Measurements from ENCODE around the gene TMEM45A.
"Not testable (repeated sequence)": the region's sequence is repeated elsewhere in the genome, so short reads cannot be mapped to it uniquely, and the experiment has no call there.

TMEM45A gene

GRCh38 chr3:100536093-100536492, 43.7 kb downstream of the TMEM45A start:
- DNase-seq, result no peak

- no peak for DNase-seq
Measured at GRCh38 chr3:100537646-100538338, 45.4 kb downstream of the TMEM45A start.

GRCh38 chr3:100538339-100538706, 45.9 kb downstream of the TMEM45A start:
- no peak for DNase-seq

- no peak for DNase-seq
Measured at GRCh38 chr3:100540791-100541334, 48.4 kb downstream of the TMEM45A start.

GRCh38 chr3:100541428-100541827, 49.0 kb downstream of the TMEM45A start:
- not testable (repeated sequence) for DNase-seq

GRCh38 chr3:100545371-100545770, 53.0 kb downstream of the TMEM45A start:
- no peak for DNase-seq

GRCh38 chr3:100546020-100546744, 53.8 kb downstream of the TMEM45A start:
- no peak for DNase-seq

- peak; percentile 39 for DNase-seq
Measured at GRCh38 chr3:100548053-100548452, 55.6 kb downstream of the TMEM45A start.

- DNase-seq, result no peak
Measured at GRCh38 chr3:100553618-100554372, 61.4 kb downstream of the TMEM45A start.

- DNase-seq, result no peak
Measured at GRCh38 chr3:100554373-100554676, 61.9 kb downstream of the TMEM45A start.

- no peak for DNase-seq
Measured at GRCh38 chr3:100556673-100557310, 64.4 kb downstream of the TMEM45A start.

GRCh38 chr3:100558233-100558632, 65.8 kb downstream of the TMEM45A start:
- DNase-seq, result no peak

GRCh38 chr3:100560426-100560825, 68.0 kb downstream of the TMEM45A start:
- DNase-seq, result no peak

- DNase-seq, result no peak
Measured at GRCh38 chr3:100561459-100562158, 69.2 kb downstream of the TMEM45A start.

- DNase-seq, result no peak
Measured at GRCh38 chr3:100562224-100562857, 69.9 kb downstream of the TMEM45A start.

GRCh38 chr3:100563228-100563627, 70.8 kb downstream of the TMEM45A start:
- DNase-seq, result no peak

GRCh38 chr3:100563652-100564211, 71.3 kb downstream of the TMEM45A start:
- no peak for DNase-seq

GRCh38 chr3:100570811-100571210, 78.4 kb downstream of the TMEM45A start:
- no peak for DNase-seq

GRCh38 chr3:100574536-100574935, 82.1 kb downstream of the TMEM45A start:
- DNase-seq, result no peak

GRCh38 chr3:100575704-100576103, 83.3 kb downstream of the TMEM45A start:
- no peak for DNase-seq

- DNase-seq, result no peak
Measured at GRCh38 chr3:100577382-100578008, 85.1 kb downstream of the TMEM45A start.

Data from NCI-H1105 (cell line).